ENCODE data around the gene POU4F3. TPM values are rescaled to one million over a fixed set of nuclear protein-coding genes. Genes with fewer than 3 reads are reported as not detected.

Gene POU4F3, protein sequence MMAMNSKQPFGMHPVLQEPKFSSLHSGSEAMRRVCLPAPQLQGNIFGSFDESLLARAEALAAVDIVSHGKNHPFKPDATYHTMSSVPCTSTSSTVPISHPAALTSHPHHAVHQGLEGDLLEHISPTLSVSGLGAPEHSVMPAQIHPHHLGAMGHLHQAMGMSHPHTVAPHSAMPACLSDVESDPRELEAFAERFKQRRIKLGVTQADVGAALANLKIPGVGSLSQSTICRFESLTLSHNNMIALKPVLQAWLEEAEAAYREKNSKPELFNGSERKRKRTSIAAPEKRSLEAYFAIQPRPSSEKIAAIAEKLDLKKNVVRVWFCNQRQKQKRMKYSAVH
- total RNA-seq = under 0.01 and 0.14 TPM in 2 replicates

DNA sequence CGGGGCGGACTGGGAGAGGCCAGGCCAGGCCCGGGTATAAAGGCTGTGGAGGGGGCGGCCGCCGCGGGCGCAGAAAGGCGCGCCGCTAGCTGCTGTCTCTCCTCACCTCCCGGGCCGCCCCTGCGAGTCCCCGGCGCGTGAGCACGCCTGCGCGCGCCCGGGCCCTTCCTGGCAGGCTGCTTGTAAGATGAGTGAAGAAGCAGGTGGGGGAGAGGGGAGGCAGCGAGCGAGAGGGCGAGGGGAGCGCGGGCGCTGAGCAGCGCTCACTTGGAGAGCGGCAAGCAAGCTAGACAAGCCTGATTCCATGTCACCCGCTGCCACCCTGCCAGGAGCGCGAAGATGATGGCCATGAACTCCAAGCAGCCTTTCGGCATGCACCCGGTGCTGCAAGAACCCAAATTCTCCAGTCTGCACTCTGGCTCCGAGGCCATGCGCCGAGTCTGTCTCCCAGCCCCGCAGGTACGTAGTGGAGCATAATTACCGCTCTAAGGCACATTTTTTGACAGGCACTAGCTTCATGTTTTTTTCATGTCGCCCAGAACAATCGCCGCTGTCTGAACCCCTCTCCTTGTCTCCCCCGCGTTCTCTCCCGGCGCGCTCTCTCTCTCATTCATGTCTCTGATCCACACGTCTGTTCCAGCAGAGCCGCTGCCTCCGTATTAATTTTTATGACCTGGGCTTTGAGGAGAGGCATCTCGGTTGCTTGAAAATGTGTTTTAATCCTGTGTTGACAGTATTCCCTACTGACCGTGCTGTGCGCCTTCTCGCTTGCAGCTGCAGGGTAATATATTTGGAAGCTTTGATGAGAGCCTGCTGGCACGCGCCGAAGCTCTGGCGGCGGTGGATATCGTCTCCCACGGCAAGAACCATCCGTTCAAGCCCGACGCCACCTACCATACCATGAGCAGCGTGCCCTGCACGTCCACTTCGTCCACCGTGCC lies at the start of gene POU4F3:
POU4F3 (plus strand) TSS at position 66 of the 941 bp plus-strand sequence; CDS start at position 340, 274 bp downstream.

Other genes with a start within 250 kb of the POU4F3 start
- 0.14 TPM in 1 of 2 replicates, not detected in the other for gene PLAC8L1, start 233.3 kb upstream of the POU4F3 start, total RNA-seq
- 222 and 383 TPM in 2 replicates for gene LARS1, start 156.2 kb upstream of the POU4F3 start, total RNA-seq
- gene RBM27, start 135.2 kb upstream of the POU4F3 start, total RNA-seq = 31.1 and 40.0 TPM in 2 replicates
- gene TCERG1, start 108.5 kb downstream of the POU4F3 start, total RNA-seq = 39.3 and 50.3 TPM in 2 replicates
- not detected in 2 replicates for gene GPR151, start 177.4 kb downstream of the POU4F3 start, total RNA-seq